HG02588 (cell line): ENCODE measurements around the gene NME8.

ENCODE experiments used
- ATAC-seq: cut with Tn5 transposase; IDR thresholded peaks from one replicate; pipeline ENCODE4 v1.9.1; 2021; ENCODE audit warnings: mild to moderate bottlenecking, moderate library complexity; ENCODE audit not compliant: unreplicated experiment

The NME8 gene

DNA sequence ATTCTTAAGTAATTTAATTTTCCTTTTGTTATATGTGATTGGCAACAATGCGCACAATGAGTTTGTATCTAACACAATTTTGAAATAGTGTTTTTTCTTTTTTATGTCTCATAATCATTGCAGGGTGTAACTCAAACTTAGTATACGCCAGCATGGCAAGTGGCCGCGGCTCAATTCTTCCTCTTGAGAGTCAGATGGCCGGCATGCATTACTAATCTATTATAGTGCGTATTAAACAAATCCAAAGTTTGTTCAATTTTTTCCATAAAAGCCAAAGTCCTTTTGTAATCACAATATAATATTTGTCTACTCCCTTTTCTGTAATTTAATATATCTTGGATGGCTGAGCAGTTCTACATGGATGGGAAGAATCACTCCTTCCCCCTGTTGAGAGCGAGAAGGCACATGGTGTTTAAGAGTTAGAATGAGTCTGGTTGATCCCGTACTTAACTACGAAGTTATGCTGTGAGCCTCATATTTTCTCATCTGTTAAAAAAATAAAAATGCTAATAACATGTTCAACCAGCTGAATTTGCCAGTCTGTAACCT is 84.7 kb downstream of the NME8 start:
- ATAC-seq: no peak

DNA sequence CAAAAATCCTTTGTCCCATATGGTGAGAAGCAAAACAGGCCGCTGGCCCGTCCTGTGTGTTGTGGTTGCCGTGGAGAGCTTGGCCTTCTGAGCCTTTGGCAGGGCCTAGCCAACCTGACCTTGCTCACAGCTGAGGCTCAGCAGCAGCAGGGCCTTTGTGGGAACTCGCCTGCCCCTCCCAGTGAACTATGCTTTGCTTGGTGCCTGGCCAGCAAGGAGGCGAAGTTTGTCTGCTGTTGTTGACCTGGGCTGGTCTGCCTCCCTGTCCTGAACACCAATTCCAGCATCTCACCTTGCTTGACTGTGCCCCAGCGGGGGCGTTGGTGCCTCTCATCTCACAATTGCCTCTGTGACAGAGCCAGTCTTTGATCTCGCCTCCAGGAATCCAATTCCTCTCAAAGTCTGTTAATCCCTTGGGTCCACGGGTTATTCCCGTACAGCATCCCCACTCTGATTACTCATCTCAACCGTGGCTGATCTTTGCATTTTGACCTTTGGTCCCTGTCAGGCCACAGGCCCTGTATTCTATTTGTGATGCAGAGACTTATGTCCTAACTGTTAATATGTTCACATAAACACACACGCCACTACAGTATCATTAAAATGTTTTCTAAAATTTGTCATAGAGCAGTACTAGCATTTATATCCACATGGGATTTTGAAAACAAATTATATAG is 94.7 kb downstream of the NME8 start:
- peak; percentile 53 for ATAC-seq

DNA sequence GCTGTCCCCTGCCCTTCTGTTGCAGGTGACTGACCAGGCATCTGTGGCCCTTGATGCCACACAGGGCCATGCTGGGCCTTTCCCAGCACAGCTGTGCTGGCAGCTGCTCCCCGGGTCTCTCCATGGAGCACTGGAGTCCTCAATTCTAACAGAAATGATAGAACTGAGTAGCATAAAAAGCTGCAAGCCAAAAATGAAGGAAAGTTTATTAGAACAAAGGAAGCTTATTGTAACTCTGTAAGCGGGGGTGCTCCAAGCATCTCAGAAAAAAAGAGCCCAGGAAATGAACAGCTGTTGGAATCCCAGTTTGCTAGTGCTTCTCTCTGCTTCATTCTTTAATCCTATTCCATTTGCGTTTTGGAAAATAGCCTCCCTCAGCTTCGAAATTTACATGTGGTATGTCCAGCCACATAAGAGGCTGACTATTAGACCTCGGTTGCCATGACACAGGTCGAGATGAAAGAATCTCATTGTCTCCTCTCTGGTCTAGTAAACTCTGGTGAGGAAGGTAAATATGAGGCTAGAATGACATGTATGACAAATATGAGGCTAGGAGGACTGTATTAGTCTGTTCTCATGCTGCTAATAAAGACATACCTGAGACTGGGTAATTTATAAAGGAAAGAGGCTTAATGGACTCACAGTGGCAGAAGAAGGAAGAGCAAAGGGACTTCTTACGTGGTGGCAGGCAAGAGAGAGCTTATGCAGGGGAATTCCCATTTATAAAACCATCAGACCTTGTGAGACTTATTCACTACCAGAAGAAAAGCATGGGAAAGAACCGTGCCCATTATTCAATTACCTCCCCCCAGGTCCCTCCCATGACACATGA is 95.7 kb downstream of the NME8 start:
- ATAC-seq: peak; percentile 51

DNA sequence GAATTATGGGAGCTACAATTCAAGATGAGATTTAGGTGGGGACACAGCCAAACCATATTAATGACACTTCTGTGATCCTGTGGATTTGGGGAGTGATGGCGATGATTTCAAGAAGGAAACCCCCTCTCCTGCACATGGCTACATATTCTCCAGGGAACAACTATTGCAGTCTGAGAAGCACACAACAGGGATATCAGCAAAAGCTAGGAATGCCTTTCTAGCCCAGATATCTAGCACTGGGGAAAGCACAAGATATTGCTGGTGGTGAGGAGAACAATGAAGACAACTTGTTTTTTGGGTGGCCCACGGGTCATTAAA is 96.3 kb downstream of the NME8 start:
- no peak for ATAC-seq

DNA sequence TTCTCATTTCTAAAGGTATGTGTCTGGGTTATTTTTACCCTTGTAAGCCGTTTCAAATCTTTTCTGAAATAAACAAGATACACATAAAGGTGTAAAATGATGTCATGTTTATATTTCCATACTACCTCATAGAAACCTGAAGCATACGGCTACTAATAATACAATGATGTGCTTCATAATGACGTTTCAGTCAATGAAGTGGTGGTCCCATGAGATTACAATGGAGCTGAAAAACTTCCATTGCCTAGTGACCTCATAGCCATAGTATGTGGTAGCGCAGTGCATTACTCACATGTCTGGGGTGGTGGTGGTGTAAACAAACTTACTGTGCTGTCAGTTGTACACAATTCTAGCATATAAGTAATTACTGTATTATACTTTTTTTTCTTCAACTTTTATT is 96.9 kb downstream of the NME8 start:
- no peak for ATAC-seq

DNA sequence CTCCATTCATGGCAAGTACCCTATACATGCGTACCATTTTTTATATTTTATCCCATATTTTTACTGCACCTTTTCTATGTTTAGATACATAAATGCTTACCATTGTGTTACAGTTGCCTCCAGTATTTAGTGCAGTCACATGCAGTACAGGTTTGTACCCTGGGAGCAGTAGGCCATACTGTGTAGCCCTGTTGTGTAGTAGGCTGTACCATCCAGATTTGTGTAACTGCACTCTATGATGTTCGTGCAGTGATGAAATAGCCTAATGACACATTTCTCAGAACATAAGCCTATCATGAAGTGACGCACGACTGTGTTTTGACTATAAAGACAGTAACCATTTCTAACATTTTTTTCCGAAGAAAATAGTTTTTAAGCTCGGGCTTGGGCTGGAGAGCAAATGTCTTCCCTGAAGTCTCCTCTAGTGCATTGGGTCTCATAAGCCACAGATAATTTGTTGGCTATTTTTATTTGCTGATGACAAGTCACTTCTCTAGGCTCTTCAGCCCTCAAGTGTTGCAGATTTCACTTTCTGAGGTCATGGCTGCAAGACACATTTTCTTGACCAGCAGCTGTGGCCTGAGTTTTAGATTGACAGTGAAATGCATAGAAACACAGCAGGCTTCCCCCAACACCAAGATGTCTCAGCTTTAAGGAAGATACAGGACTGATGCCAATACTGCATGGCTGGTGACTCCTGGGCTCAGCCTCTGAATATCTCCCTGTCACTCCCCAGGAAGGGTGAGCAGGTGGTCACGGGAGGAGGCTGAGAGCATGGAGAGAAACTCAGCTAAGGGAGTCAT is 98.9 kb downstream of the NME8 start:
- ATAC-seq: no peak

DNA sequence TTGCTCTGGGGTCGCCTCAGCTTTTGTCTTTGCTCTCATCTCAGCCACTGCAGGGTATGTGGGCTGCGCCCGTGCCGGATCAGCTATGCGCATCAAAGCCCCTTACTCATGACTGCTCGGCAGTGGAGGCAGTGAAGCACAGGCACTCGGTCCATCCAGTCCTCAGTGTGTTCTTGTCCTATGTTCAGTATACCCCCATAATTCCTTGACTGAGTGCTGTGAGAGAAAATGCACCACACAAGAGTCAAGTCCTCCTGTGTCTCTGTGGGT is 99.5 kb downstream of the NME8 start:
- ATAC-seq: no peak
